Forelimb muscle (tissue), 1 donor: ENCODE results near the gene ABI1. TPM values are rescaled to one million over a fixed set of nuclear protein-coding genes. Genes with fewer than 3 reads are reported as not detected.

Experiments used
- DNase-seq: peaks from one replicate; pipeline ENCODE4 v3.0.0-alpha.2; 2013; ENCODE audit warnings: low read depth
- polyA plus RNA-seq: library from polyadenylated mRNA; unstranded; fragments of 120-200 nt; gene quantifications from one replicate; pipeline ENCODE4 v1.2.1, GENCODE V29; 2013; ENCODE audit not compliant: insufficient read length

Gene ABI1
- polyA plus RNA-seq, 1 donor = 43.9 TPM

DNA sequence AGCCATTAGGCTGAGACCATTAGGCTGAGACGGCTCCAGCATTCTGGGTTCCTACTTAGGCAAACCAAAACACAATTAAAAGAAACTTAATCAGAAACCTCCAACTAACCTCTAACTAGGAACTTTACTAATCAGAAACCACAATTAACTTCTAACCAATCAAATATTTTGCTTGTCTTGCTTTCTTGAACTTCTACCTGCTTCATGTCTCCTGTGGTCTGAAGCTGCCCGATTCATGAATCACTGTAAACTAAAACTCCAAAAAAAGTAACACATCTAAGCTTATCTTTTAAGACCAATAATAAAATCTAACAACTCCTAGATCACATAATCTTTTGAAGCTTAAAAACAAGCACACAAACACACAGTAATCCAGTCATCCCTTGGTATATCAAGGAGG is 87.1 kb downstream of the ABI1 start:
- no peak for DNase-seq

- no peak for DNase-seq
These were observed 90.7 kb downstream of the ABI1 start for GRCh38 chr10:26770069-26770468.

DNA sequence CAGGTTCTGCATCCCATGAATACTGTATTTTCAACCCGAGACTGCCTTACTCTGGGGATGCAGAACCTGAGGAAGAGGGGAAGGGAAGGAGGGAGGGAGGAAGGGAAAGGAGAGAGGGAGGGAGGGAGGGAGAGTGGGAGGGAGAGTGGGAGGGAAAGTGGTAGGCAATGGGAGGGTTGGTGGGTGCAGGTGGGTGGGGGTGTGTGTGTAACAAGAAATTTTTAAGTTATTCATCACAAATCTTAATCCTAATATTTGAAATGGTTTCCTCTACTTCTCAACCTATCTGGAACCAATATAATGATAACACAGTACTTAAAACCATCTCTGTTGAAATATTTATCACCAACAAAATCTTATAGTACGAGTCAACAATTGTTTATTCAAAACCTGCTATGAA is 95.2 kb downstream of the ABI1 start:
- no peak for DNase-seq

DNA sequence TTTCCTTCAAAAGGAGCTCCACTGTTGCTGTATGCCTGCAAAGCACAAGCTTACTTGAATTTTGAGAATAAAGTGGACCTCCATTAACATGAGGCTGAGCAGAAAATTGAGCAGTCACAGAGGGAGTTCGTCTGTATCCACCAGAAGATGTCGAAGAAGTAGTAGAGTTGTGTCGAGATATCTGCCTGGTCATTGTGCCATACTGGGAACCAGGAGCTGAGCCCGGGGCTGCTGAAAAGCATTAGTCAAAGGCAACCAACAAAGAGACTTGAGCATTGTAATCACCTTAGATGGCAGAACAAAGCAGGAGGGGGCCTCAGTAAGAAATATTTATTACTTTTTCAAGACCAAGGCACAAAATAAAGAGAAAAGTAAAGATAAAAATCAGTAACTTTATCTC is 101.8 kb downstream of the ABI1 start:
- no peak for DNase-seq

GRCh38 chr10:26755443-26755903 is 105.3 kb downstream of the ABI1 start:
- DNase-seq = no peak

GRCh38 chr10:26746061-26746460 is 114.7 kb downstream of the ABI1 start:
- no peak for DNase-seq

- DNase-seq = no peak
These were observed 116.9 kb downstream of the ABI1 start for GRCh38 chr10:26743841-26744240.

DNA sequence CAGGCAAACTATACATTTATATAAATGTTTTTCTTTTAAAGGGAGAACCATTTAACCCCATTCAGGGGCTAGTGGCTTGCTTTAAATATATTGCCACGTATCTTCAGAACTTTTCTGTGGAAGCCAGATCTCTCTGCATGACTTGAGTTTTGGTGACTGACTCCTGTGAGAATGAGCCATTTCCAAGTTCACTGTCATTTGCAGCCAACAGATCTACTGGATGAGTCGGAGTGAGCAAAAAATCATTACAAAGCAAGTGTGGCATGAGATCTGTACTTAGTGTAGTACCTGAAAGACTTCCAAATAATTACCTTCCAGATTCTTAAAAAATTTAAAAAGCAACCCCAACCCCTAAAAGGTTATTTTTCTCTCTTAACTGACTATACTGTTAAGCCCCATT is 117.7 kb downstream of the ABI1 start:
- no peak for DNase-seq

DNA sequence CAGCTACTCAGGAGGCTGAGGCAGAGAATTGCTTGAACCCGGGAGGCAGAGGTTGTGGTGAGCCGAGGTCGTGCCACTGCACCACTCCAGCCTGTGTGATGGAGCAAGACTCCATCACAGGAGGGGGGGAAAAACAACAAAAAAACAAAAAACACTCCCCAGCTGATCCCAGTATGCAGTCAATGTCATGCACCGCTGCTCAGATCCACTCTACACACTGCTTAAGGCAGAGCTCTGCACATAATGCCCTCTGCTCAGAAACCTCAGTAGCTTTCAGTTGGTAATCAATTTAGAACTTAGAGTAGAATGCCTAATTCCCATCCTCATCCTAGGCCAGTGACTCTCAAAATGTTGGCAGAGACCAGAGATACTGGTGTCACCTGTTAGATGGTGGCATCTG is 119.4 kb downstream of the ABI1 start:
- no peak for DNase-seq

DNA sequence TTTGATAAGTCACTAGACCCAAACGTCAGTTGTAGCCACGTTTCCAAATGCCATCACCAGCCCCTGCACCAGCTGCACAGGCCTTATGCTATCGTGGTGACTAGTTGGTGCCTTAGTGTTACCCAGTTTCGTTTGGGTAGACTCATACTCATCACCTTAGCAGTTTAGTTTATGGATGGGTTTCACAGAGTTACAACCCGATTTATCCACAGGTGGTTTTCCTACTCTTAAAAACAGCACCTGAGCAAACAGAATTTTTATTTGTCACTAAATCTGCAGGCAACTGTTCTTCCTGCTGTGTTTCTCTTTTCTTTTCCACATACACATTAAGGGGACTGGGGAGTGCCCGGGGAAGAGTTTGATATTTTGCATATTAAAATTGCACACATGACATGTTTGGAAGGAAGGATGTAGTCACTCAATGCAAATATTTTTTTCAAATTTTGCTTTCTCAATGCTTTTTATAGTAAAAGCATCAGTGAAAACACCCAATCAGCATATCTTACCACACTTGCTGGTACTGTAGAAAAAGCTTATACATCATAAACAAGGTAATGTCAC is 121.6 kb downstream of the ABI1 start:
- no peak for DNase-seq

- DNase-seq = no peak
These were observed 122.4 kb downstream of the ABI1 start for GRCh38 chr10:26738301-26738911.

DNA sequence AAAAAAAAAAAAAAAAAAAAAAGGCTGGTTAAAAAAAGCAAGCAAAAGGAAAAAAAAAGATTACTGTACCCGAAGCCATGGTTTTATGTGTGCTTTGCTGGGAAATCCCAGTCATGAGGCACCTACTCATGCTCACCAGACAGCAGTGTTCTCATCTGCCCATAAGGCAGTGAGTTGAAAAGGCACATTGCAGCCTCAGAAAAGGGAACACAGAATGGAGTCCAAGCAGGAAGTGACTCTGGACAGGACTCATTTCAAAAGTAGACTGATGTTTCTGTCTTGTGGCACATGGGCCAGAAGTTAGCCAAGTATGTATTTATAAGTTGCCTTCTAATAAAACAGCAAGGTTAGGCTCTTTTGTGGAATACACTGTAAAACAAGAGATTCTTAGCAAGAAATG is 123.0 kb downstream of the ABI1 start:
- no peak for DNase-seq

- no peak for DNase-seq
These were observed 125.3 kb downstream of the ABI1 start for GRCh38 chr10:26735435-26735834.

DNA sequence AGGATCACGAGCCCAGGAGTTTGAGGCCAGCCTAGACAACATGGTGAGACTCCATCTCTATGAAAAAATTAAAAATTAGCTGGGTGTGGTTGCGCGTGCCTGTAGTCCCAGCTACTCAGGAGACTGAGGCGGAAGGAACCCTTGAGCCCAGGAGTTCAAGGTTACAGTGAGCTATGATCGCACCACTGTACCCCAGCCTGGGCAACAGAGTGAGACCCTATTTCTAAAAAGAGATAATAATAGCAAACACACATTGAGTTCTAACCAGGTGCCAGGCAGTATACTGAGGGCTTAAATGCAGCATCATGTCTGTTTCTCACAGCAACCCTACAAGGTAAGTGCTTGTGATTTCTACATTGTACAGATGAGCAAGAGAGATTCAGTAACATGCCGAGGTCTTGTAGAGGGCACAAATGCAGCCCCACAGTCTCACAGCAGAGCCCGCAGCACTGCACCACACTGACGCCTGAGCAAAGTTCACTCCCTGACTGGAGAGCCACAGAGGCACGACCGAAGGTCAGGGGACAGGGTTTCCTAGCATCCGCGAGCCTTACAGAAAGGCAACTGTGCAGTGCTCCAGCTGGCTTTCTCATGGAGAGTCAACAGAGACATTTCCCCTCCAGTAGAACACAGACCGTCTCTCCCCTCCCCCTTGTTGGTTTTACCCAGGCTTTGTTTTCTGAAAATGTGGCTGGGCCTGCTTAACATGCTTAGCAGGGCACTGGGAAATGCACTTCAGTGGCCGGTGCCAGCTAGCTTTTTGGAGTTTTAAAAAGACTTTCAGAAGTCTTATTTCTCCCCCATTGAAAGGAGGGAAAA is 126.8 kb downstream of the ABI1 start:
- no peak for DNase-seq

DNA sequence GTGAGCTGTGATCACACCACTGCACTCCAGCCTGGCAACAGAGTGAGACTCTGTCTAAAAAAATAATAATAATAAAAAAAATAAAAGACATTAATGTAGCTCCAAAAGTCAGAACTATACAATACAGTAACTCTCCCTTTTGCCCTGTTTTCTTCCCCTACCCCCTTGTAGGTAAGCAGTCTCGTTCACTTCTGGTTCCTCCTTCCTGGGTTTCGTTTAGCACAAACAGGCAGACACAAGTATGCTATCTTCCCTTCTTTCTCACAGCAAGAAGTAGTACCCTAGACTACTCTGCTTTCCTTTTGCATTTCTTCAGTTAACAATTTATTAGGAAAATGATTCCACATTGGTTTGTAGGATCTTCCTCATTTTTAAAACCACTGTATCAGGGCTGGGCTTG is 130.2 kb downstream of the ABI1 start:
- DNase-seq = no peak

DNA sequence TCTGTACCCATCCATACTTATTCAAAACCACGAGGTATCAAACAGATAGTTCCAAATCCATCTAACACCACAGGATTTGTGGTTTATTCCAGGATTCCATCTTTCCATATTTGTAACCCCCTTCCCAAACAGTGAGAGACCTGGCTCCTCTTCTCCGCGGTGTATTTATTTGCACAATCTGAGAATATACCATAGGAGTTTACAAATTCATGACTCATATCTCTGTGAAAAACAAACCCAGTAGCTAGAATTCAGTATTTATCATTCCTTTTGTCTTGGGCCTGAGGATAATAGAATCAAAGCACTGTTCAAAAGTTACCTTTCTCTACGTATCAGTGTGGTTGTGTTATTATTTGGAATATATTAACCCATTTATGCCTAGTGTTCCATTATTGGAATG is 131.4 kb downstream of the ABI1 start:
- DNase-seq = no peak

DNA sequence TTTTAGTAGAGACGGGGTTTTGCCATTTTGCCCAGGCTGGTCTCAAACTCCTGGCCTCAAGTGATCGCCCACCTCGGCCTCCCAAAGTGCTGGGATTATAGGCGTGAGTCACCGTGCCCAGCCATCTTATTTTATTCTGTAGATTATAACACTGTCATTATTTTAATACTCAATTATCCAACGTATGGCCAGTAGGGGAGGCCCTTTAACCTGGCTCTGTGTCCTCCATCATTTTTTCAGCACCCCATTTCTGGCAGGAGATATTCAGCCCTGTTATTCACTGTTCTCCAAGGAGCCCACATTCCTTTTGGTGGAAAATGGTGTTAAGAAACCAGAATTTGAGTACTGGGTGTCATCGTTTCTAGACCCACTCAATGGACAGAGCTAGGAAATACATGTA is 131.8 kb downstream of the ABI1 start:
- no peak for DNase-seq

GRCh38 chr10:26727005-26727404 is 133.8 kb downstream of the ABI1 start:
- DNase-seq = no peak

DNA sequence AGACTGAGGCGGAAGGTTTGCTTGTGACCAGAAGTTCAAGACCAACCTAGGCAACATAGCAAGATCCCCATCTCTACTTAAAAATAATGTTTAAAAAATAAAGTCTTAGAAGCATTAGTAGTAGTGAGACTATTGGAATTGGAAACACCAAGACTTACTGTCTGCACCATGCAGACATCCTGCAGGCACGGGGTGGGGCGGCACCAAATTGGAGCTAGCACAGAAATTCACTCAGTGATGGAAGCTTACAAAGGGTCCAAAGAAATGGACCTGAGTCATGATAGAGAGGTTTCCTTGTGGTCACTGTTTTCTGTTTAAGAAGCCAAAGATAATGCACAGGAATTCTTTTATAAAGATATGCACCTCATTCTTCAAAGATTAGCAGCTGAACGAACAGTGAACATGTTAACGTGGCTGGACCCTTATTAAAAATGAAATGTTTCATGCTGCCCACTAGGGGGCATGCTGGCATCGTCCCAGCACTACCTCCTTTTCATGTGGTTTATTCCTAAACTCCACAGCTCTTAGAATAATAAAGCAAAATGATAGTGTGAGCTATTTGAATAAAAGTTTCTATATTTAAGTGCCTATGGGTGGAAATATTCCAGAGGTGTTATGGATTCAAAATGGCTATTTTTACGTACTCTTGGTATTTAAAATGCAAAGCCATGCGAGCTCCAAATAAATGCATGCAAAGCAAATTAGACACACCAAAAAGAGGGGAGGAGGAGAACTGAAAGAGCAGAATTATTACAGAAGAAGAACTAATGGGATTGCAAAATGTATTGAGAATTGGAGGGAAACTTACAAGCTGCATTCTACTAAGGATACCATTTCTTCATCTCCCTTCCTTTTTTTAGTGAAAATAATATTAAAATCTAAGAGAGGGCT is 134.7 kb downstream of the ABI1 start:
- peak; percentile 36 for DNase-seq

DNA sequence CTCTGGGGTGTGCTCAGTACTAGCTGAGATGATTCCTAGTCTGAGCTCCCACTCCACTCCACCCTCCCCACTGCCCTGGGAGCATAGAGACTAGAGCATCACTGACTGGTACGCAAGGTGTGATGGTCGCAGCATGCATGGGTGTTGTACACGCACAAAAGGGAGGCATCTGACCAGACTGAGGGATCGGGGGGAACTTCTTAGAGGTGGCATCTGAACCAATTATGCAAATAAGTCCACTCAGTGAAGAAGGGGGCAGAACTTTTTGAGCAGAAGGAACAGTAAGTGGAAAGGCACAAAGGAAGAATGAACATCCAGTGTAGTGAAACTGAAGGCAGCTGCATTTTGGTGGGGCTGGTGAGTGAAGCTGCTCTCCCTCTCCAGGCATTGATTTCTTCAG is 137.7 kb downstream of the ABI1 start:
- DNase-seq = no peak

DNA sequence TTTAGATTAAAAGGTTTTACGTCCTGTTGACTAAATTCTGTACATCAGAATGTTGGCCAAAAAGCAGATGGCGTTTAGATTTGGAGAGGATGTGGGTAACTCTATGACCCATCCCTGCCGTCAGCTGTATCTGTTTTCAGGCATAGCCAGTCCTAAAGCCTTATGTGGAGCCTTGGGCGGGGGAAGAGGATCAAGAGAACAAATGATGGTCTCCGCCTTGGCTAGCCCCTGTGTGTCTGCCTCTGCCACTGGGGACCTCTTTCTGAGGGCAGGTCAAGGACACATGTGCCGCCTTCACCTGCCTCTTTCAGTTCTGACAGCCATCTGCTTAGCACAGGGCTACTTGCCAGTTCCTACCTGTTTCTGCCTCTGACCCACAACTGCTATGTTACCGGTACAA is 139.2 kb downstream of the ABI1 start:
- no peak for DNase-seq

GRCh38 chr10:26717476-26717875 is 143.3 kb downstream of the ABI1 start:
- DNase-seq = no peak
